Measurements from ENCODE around the gene HSPD1.

The HSPD1 gene

GRCh38 chr2:197499594-197500502, at the start of gene HSPD1, which contains the start of gene HSPE1:
TSS of gene HSPD1 (minus strand) at chr2:197499840. CDS start at chr2:197498848, 992 bp downstream.
TSS of gene HSPE1 (plus strand) at chr2:197500379. CDS start at chr2:197500437, 58 bp downstream.
- peak; percentile 100 for DNase-seq

DNA sequence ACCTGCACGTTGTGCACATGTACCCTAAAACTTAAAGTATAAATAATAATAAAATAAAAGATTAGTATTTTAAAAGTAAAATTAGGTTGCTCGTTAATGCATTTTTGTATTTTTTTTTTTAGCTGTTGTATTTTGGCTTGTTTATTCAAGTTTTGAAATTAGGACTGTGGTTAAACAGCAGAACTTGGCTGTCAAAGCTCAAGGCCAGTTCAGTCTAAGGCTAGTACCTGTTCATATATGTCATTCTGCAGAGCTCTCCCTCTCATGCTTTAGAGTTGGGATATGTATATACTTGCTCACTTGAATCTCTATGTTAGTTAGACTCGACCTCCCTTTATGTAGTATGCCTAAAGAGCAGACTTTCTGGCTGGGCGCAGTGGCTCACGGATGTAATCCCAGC, 48.9 kb upstream of the HSPD1 start:
- no peak for DNase-seq

DNA sequence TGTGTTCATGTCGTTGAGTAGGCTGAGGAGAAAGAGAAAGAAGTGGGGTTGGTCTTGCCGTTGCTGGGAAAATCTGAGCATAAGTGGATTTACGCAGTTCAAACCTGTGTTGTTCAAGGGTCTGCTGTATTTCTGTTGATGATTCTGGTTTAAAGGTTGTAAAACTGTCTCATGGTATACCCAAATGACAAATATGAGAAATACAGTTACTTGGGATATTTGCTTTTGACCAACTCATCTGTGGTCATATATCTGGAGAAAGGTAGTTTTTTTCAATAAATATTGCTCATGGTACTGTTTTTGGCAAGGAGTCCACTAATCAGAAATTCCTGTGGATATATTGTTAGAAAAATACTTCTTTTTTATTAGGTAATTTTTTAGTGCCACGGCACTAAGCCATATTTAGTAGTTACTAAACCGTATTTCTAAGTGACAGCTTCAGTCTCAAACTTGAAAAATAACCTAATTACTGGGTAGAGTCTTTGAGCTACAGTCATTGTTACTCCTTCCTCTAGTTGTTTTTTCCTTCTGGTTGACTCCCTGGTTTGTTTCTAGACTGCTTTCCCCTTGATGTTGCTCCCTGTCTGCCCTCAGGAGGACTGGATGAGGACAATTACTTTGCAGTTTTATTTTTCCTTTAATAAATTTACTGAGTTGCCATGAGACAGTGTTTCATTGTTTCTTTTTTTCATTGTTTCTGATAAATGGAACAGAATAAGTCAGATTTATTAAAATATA, 47.7 kb upstream of the HSPD1 start:
- DNase-seq, result no peak

GRCh38 chr2:197543206-197543605, 43.6 kb upstream of the HSPD1 start:
- no peak for DNase-seq

DNA sequence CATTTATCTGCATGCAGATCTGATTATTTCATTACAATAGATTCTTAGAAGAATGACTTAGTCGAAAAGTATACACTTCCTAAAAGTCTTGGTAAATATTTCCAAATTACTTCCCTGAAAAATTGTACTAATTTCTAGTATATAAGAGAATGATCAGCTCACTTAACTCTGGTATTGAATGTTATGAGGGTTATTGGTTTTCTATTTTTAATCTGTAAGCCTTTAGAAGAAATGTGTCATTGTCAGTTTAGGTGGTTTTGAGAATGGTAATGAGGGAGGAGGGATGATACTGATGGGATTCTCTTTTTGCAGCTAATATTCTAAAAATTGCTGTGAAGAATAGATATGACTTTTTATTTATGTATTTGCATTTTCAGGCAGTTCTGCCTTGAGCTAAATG, 40.1 kb upstream of the HSPD1 start:
- DNase-seq, result no peak

- no peak for DNase-seq
Measured at GRCh38 chr2:197538412-197538811, 38.8 kb upstream of the HSPD1 start.

GRCh38 chr2:197517150-197517549, 17.5 kb upstream of the HSPD1 start:
- no peak for DNase-seq

- no peak for DNase-seq
Measured at GRCh38 chr2:197516393-197516761, 16.7 kb upstream of the HSPD1 start.

- peak; percentile 97 for DNase-seq
Measured at GRCh38 chr2:197515739-197516392, 16.2 kb upstream of the HSPD1 start, which contains the start of gene MOB4. TSS of gene MOB4 (plus strand) at chr2:197516066. CDS start at chr2:197516087, 21 bp downstream.

DNA sequence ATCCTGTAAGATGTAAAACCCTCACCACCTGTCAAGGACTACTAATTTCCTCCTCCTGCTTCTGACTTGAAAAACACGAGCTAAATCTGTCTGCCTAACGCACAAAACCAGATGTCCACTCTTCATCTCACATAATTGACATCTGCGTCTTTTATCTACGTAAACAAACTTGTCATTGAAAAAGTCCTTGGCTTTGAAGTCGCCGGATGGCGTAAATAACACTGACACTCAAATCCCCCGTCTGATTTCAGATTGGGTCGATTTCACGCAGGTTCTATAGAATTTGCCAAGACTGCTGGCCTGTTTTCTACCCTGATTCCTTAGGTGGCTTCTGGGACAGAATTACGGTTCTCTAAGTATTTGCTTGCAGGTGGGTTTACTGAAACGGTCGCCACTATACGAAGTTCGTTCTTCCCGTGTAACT, 15.7 kb upstream of the HSPD1 start:
- peak; percentile 67 for DNase-seq

DNA sequence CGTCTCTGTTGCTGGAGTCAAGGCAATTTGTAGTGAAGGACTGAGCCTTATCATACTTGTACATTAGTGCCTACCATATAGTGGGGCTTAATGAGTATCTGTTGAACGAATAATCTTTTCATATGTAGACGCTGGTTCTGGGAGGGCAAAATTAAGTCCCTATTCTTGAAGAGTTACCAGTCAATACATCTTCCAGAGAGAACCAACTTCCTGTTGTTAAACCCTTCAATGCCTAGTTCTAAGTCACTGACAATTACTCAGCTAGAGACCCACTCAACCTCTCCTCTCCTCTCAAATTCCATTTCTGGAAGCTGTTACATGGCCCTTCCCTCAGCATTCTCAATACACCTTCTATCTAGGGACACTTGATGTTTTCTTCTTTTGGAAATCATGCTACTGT, 15.1 kb upstream of the HSPD1 start:
- no peak for DNase-seq

GRCh38 chr2:197513915-197514314, 14.3 kb upstream of the HSPD1 start:
- no peak for DNase-seq

- DNase-seq, result no peak
Measured at GRCh38 chr2:197506658-197507057, 7.0 kb upstream of the HSPD1 start.

DNA sequence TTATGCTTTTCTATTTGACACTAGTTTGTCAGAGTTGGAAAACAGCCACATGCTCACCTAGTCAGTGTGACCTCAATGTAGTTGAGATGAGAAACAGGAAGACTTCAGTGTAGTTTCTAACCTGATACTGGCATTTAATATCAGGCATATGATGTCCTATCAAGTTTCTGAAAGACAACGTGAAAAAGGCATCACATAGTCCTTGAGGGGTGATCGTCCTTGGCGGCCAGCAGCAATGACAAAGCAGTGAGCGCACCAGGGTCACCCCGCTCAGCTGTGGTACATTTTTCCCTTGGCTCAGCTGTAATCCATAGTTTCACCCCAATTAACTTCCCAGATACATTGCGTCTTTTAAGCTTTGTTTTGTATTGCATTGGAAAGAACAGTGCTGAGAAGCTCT, 4.9 kb upstream of the HSPD1 start:
- DNase-seq, result no peak

DNA sequence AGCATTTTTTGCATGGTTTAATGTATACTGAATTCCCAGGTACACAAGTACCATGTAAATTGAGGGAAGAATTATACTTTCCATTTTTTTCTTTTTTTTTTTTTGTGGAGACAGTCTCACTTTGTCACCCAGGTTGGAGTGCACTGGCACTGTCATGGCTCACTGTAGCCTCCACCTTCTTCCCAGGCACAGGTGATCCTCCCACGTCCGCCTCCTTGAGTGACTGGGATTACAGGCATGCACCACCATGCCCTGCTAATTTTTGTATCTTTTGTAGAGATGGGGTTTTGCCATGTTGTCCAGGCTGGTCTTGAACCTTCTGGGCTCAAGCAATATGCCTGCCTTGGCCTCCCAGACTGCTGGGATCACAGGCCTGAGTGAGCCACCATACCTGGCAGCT, 4.4 kb upstream of the HSPD1 start:
- DNase-seq, result no peak

DNA sequence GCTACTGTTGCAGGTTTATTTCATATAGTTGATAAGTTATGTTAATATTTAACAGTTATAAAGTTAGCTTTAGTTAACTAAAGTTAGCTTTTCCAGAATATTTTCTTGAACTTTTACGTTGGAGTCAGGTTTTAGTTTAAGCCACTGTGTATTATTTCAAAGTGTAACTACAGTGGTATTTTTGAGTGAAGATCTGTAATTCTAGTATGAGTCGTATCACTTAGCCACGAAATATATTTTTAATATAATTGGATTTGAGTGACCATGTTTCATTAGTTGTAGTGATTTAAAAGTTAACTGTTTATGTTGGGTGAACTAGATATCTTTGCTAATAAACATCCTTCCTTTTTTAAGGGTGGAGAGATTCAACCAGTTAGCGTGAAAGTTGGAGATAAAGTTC, 3.0 kb upstream of the HSPD1 start:
- no peak for DNase-seq

DNA sequence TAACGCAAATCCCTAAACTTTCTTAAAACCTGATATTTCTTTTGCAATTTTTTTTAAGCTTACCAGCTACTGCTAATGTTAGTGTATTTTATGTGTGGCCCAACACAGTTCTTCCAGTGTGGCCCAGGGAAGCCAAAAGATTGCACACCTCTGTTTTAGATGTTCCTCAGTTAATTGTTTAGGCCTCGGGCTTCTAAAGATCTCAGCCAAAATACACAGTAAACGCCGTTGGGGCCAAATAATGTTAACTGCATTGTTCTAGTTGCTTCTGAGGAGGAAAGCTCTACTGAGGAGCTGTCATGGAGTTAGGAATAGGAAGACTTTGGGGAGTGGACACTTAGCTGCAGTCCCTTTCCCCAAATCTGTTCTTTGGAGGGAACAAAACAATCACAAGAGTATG, 2.6 kb upstream of the HSPD1 start:
- DNase-seq, result no peak

GRCh38 chr2:197500503-197501131, 977 bp upstream of the HSPD1 start:
- DNase-seq, result peak; percentile 61

DNA sequence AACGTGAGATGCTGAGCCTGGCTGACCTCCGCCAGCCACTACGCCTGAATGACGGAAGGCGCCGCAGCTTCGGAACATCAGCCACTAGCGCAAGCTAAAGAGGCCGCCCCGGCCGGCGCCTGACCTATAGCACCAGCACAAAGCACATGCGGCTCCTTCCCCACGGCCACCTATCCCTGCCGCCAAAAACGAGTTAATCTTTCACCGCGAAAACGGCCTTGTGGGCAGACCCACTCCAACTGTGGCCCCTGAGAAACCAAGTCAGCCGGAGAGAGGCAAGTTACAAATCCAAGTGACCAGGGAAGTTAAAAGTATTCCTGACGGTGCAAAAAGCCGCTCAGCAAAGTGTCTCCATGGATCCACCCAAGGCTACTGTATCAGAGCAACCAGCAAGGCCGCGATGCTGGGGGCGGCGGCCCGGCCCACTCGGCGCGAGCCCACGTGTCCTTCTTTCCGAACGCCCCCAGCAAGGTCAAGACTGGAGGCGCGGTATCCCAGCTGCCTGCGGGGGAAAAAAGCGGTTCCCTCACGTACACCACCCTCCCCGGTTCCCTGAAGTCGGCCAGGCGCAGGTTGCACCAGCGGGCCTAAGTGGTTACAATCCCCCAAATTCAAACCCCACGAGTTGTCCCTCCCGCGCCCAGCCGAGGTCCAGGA, 575 bp downstream of the HSPD1 start:
- DNase-seq, result peak; percentile 58

DNA sequence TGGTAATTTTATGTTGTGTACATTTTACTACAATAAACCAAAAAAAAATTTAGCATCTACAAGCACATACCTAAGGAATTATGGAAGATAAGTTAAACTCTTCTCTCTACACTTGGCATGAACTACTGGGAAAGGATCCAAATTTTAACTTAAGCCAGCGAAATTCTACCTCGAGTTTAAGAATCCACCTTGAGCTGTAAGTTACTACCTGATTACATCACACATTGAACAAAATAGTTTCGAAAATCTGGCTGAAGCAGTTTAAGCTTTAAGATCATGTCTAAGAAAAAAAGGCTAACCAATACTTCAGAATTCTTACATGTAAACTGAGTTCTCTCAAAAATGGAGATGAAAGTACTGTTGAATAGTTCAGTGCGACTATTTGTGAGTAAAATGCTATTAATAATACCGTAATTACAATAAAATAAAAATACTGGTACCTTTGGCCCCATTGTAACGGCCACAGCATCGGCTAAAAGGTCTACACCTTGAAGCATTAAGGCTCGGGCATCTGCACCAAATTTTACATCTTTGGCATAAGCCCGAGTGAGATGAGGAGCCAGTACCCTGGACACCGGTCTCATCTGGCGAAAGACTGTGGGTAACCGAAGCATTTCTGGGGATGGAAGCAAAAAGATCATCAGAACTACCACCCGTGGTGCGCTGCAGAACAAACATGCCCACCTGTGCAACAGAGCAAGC, 1.3 kb downstream of the HSPD1 start:
- DNase-seq, result no peak

DNA sequence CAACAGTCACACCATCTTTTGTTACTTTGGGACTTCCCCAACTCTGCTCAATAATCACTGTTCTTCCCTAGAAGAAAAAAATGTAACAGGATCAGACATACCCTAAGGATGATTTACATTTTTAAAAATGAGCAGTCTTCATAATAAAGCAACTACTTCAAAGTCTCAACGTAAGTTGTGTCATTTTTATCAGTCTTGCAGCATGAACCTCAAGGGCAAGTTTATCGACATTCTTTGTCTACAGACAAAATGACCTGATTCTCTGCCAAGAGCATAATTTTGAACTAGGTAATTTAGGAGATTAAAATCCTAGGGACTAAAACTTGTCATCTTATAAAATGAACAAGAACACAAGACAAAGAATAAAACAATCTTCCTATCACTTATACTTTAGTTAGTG, 2.3 kb downstream of the HSPD1 start:
- no peak for DNase-seq

- no peak for DNase-seq
Measured at GRCh38 chr2:197496695-197497094, 2.9 kb downstream of the HSPD1 start.
